Heart left ventricle (tissue), 16 donors: ENCODE results near the gene TMEM40. TPM values are rescaled to one million over a fixed set of nuclear protein-coding genes. Genes with fewer than 3 reads are reported as not detected.

Source experiments
- ATAC-seq, 4 donors: fragments of 200-7000 bp; cut with Tn5 transposase; one replicate each; pipeline ENCODE4 v1.9.1; 2020 to 2022; ENCODE audit warnings: moderate library complexity in 4 of 4, mild to moderate bottlenecking in 3 of 4, moderate number of reproducible peaks in 1 of 4
- DNase-seq, 5 donors: peaks; one replicate each; pipeline ENCODE4 v3.0.0-alpha.2; 2020
- H3K27ac ChIP-seq, 12 donors: fragments of 200-600 bp; sonication (generic) in 4 of 12; one replicate each; pipeline versions ENCODE4 v1.5.0 to v1.8.0; 2016 to 2022; ENCODE audit warnings: mild to moderate bottlenecking in 2 of 12
- H3K27me3 ChIP-seq, 9 donors: fragments of 200-600 bp; sonication (generic) in 2 of 9; one replicate each; pipeline versions ENCODE4 v1.5.1 to v1.8.0; 2016 to 2022; ENCODE audit warnings: mild to moderate bottlenecking in 3 of 9
- H3K36me3 ChIP-seq, 9 donors: fragments of 200-600 bp; sonication (generic) in 2 of 9; one replicate each; pipeline versions ENCODE4 v1.5.0 to v1.8.0; 2018 to 2022; ENCODE audit warnings: mild to moderate bottlenecking in 2 of 9
- H3K4me1 ChIP-seq, 12 donors: fragments of 200-600 bp; sonication (generic) in 4 of 12; one replicate each; pipeline versions ENCODE4 v1.5.0 to v1.8.0; 2016 to 2022; ENCODE audit warnings: mild to moderate bottlenecking in 3 of 12
- H3K4me3 ChIP-seq, 12 donors: fragments of 200-600 bp; sonication (generic) in 4 of 12; one replicate each; pipeline versions ENCODE4 v1.5.0 to v1.8.0; 2017 to 2022; ENCODE audit warnings: mild to moderate bottlenecking in 9 of 12, moderate library complexity in 4 of 12
- H3K9me3 ChIP-seq, 12 donors: fragments of 200-600 bp; sonication (generic) in 4 of 12; one replicate each; pipeline versions ENCODE4 v1.5.0 to v1.8.0; 2016 to 2022; ENCODE audit warnings: mild to moderate bottlenecking in 1 of 12
- POLR2A ChIP-seq, 2 donors: fragments of 450-650 bp; IDR thresholded peaks; one replicate each; pipeline ENCODE4 v1.6.1; 2017; ENCODE audit warnings: antibody characterized with exemption in 2 of 2, mild to moderate bottlenecking in 2 of 2, moderate library complexity in 2 of 2
- WGBS, 4 donors: extraction: QIAGEN DNeasy Blood & Tissue Kit in 2 of 4; methylation state at CpG; one replicate each; pipeline versions ENCODE4 v1.1.5 to v1.1.7; 2013 to 2018; 5-methylcytosine and 5-hydroxymethylcytosine counted together
- intact Hi-C, 10 donors: fragments of 100-400 bp; cut with DNase I; formaldehyde crosslinking; loops; one replicate each; pipeline versions ENCODE4 v1.11.1 to v1.14.2; 2022
- polyA plus RNA-seq, 2 donors: library from polyadenylated mRNA; stranded (reverse); fragments of 200-250 nt; gene quantifications; one replicate each; pipeline ENCODE4 v1.2.3, GENCODE V29; 2013
- total RNA-seq, 9 donors: library from RNA; depleted of rRNA in 2 of 9; stranded (reverse); fragments of >200 nt in 2 of 9; fragmentation: NEBNext Ultra II Directional in 3 of 9; extraction: Animal tissue kit (Norgen Biotek cat#: 25700) in 3 of 9; gene quantifications; one replicate each; pipeline versions ENCODE4 v1.1.0 to v1.2.4, GENCODE V29; 2016 to 2023
- TF ChIP-seq, protein P1 (sequence below), 12 donors: fragments of 200-600 bp; sonication (generic) in 4 of 12; IDR thresholded peaks; one replicate each; pipeline versions ENCODE4 v1.5.0 to v1.8.0; 2018 to 2022; ENCODE audit warnings: antibody characterized with exemption in 12 of 12, mild to moderate bottlenecking in 5 of 12
- donor health status: ischemic (EF 13 %, LVEDD 7.1; RV severe dilation, severe dysfunction).
- donor health status: healthy with polysubstance abuse.
- donor health status: DM: no; HTN: yes; CAD: no.
- donor health status: DM: no; HTN: no; CAD: no.
- donor health status: ischemic (EF 25% LVEDD 6.9; RV normal size, moderate dysfunction).
- donor health status: ischemic (EF 25% LVEDD 5.7; RV mildly dilated, moderate dysfunction).
- donor health status: healthy.
- donor health status: DM: yes; HTN: yes; CAD: no.
- donor health status: ischemic (EF 35%, LVEDD 5.7; RV mildly dilated, moderate dysfunction).
- donor health status: nonischemic (EF 11% LVEDD 7.7; RV severe dilation, severe dysfunction).
- donor health status: DM: yes; HTN: yes; CAD: no.
- donor health status: PGD.
- donor health status: ischemic (EF 29% LVEDD 5.4; RV normal size, mild dysfunction).
- donor health status: nonischemic (EF 23%, LVEDD 6.1; RV moderate dilation, normal function).

Gene TMEM40
- total and polyA plus RNA-seq, 11 donors = 0.82 to 10.5 (median 2.9) TPM; not detected in 1

DNA sequence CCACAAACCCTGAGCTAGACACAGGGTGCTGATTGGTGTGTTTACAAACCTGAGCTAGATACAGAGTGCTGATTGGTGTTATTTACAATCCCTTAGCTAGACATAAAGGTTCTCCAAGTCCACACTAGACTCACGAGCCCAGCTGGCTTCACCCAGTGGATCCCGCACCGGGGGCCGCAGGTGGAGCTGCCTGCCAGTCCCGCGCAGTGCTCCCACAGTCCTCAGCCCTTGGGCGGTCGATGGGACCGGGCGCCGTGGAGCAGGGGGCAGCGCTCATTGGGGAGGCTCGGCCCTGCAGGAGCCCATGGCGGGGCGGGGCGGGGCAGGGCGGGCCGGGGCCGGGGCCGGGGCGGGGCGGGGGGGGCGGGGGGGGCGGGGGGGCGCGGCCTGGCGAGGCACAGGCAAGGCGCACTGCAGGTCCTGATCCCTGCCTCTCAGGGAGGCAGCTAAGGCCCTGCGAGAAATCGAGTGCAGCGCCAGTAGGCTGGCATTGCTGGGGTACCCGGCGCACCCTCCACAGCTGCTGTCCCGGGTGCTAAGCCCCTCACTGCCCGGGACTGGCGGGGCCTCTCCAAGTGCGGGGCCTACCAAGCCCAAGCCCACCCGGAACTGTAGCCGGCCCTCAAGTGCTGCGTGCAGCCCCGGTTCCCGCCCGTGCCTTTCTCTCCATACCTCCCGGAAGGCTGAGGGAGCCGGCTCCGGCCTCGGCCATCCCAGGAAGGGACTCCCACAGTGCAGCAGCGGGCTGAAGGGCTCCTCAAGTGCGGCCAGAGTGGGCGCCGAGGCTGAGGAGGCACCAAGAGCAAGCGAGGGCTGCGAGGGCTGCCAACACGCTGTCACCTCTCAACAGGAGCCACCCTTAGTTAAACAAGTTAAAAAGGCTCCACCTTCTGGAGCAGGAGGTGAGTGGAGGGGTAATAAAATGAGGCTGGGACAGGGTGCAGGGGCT lies 9.8 kb upstream of the TMEM40 start:
- Histone ChIP-seq H3K4me1 (peaks cover 0 to 11% (median 0%) of the 10 kb centered on the region in 12 donors), H3K36me3 (no peaks in the 10 kb centered on the region), H3K9me3 (no peaks in the 10 kb centered on the region), H3K27ac (no peak overlapping the region), H3K4me3 (no peak overlapping the region), H3K27me3 (no peaks in the 10 kb centered on the region)
- intact Hi-C loops = loop anchor here in 1 of 10 donors (10.0 kb wide), 1 partner anchor 54 kb away; no protein-coding TSS in a partner anchor
- no peak for TF ChIP-seq POLR2A (IDR thresholded peaks at IDR 0.05)
- TF ChIP-seq, protein P1, sequence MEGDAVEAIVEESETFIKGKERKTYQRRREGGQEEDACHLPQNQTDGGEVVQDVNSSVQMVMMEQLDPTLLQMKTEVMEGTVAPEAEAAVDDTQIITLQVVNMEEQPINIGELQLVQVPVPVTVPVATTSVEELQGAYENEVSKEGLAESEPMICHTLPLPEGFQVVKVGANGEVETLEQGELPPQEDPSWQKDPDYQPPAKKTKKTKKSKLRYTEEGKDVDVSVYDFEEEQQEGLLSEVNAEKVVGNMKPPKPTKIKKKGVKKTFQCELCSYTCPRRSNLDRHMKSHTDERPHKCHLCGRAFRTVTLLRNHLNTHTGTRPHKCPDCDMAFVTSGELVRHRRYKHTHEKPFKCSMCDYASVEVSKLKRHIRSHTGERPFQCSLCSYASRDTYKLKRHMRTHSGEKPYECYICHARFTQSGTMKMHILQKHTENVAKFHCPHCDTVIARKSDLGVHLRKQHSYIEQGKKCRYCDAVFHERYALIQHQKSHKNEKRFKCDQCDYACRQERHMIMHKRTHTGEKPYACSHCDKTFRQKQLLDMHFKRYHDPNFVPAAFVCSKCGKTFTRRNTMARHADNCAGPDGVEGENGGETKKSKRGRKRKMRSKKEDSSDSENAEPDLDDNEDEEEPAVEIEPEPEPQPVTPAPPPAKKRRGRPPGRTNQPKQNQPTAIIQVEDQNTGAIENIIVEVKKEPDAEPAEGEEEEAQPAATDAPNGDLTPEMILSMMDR (IDR thresholded peaks at IDR 0.05) = no peak
- no peak for ATAC-seq
- 78 to 86% (median 80%) methylated on average over 23 to 54 of the region's 54 CpGs for WGBS, 4 donors
- DNase-seq = no peak

- intact Hi-C loops = loop anchor here in 1 of 10 donors (10.0 kb wide), 1 partner anchor 52 kb away; no protein-coding TSS in a partner anchor
- H3K27ac ChIP-seq = no peak overlapping the region
- no peak for DNase-seq
Observed at GRCh38 chr3:12766541-12766940, 7.5 kb upstream of the TMEM40 start.

GRCh38 chr3:12764171-12764776 lies 5.2 kb upstream of the TMEM40 start:
- no peak for ATAC-seq

More at GRCh38 chr3:12766541-12766940, 7.5 kb upstream of the TMEM40 start:
- H3K4me1 ChIP-seq = peaks cover 0 to 7% (median 0%) of the 10 kb centered on the region in 12 donors
- no peaks in the 10 kb centered on the region for H3K36me3 ChIP-seq
- no peaks in the 10 kb centered on the region for H3K9me3 ChIP-seq
- ATAC-seq = no peak
- H3K4me3 ChIP-seq = no peak overlapping the region
- WGBS, 4 donors = 73 to 75% (median 74%) methylated on average over 5 to 6 of the region's 6 CpGs
- TF ChIP-seq, protein P1 (IDR thresholded peaks at IDR 0.05) = no peak
- TF ChIP-seq POLR2A (IDR thresholded peaks at IDR 0.05) = no peak
- no peaks in the 10 kb centered on the region for H3K27me3 ChIP-seq

More at GRCh38 chr3:12764171-12764776, 5.2 kb upstream of the TMEM40 start:
- TF ChIP-seq, protein P1 (IDR thresholded peaks at IDR 0.05) = no peak
- no peak for TF ChIP-seq POLR2A (IDR thresholded peaks at IDR 0.05)
- Histone ChIP-seq H3K4me1 (peaks cover 0 to 7% (median 0%) of the 10 kb centered on the region in 12 donors), H3K27me3 (no peaks in the 10 kb centered on the region), H3K9me3 (no peaks in the 10 kb centered on the region), H3K27ac (no peak overlapping the region), H3K36me3 (no peaks in the 10 kb centered on the region), H3K4me3 (no peak overlapping the region)
- no peak for DNase-seq
- WGBS, 4 donors = 79 to 90% (median 86%) methylated on average over 8 of the region's 8 CpGs
- intact Hi-C loops = loop anchor here in 1 of 10 donors (10.0 kb wide), 1 partner anchor 49 kb away; no protein-coding TSS in a partner anchor
